HEK293 (cell line): ENCODE data around the gene DDX31.

Source experiments
- CTCF ChIA-PET: fragments of 350-600 bp; formaldehyde crosslinking; extraction: SDS; loops from one replicate; lab custom pipeline; 2021; ENCODE audit warnings: antibody characterized with exemption; lab: Yijun Ruan, JAX
- POLR2A ChIA-PET: fragments of 300-600 bp; formaldehyde crosslinking; extraction: SDS; loops from one replicate; lab custom pipeline; 2020; ENCODE audit warnings: antibody characterized with exemption, inconsistent platforms; lab: Yijun Ruan, JAX
- H3K27ac ChIP-seq: fragments of 200-500 bp; sonication (Bioruptor generic); 2 replicates; pipeline ENCODE4 v1.5.1; 2014; ENCODE audit warnings: low read depth, low read length, control low read depth, inconsistent platforms; ENCODE audit errors: extremely low read depth
- H3K36me3 ChIP-seq, 2 experiments: fragments of 200-500 bp in 1 of 2; sonication (Bioruptor generic) in 1 of 2; 1 replicate in 1 of 2; 2 replicates in 1 of 2; pipeline ENCODE4 v1.5.1; 2014 to 2017; ENCODE audit warnings: inconsistent platforms in 2 of 2, low read length in 2 of 2; ENCODE audit not compliant: control insufficient read depth in 2 of 2, insufficient read depth in 1 of 2
- H3K4me1 ChIP-seq: fragments of 200-500 bp; sonication (Bioruptor generic); 2 replicates; pipeline ENCODE4 v1.5.1; 2014; ENCODE audit warnings: mild to moderate bottlenecking, low read length, inconsistent platforms; ENCODE audit not compliant: control insufficient read depth, insufficient read depth
- H3K4me3 ChIP-seq: 2 replicates; pipeline ENCODE4 v1.5.1; 2011; ENCODE audit warnings: low read depth, mild to moderate bottlenecking, control low read depth, low read length, moderate library complexity
- H3K9me3 ChIP-seq: fragments of 200-500 bp; sonication (Bioruptor generic); 2 replicates; pipeline ENCODE4 v1.5.1; 2014; ENCODE audit warnings: low read depth, low read length, inconsistent platforms; ENCODE audit not compliant: control insufficient read depth, insufficient read depth
- ATF2 ChIP-seq: fragments of 450-650 bp; formaldehyde crosslinking; IDR thresholded peaks from 2 replicates; pipeline ENCODE4 v1.5.1; 2016; ENCODE audit warnings: missing biosample characterization, missing genetic modification characterization, low read depth
- KLF7 ChIP-seq: fragments of 450-650 bp; formaldehyde crosslinking; IDR thresholded peaks from 2 replicates; pipeline ENCODE4 v1.5.1; 2016; ENCODE audit warnings: missing biosample characterization, missing genetic modification characterization, borderline replicate concordance
- PRDM4 ChIP-seq: fragments of 450-650 bp; formaldehyde crosslinking; IDR thresholded peaks from 2 replicates; pipeline ENCODE4 v1.5.1; 2017; ENCODE audit warnings: missing biosample characterization, missing genetic modification characterization
- YY1 ChIP-seq: fragments of 450-650 bp; formaldehyde crosslinking; IDR thresholded peaks from 2 replicates; pipeline ENCODE4 v1.5.1; 2018; ENCODE audit warnings: missing biosample characterization, missing genetic modification characterization
- ZBTB1 ChIP-seq: fragments of 450-650 bp; formaldehyde crosslinking; IDR thresholded peaks from 2 replicates; pipeline ENCODE4 v1.5.1; 2016; ENCODE audit warnings: missing biosample characterization, missing genetic modification characterization
- ZBTB21 ChIP-seq: fragments of 450-650 bp; formaldehyde crosslinking; IDR thresholded peaks from 2 replicates; pipeline ENCODE4 v1.5.1; 2017; ENCODE audit warnings: missing biosample characterization, missing genetic modification characterization
- ZFP3 ChIP-seq: fragments of 450-650 bp; formaldehyde crosslinking; IDR thresholded peaks from 2 replicates; pipeline ENCODE4 v1.5.1; 2016; ENCODE audit warnings: low read depth, missing biosample characterization, missing genetic modification characterization
- ZFP37 ChIP-seq: fragments of 450-650 bp; formaldehyde crosslinking; IDR thresholded peaks from 2 replicates; pipeline ENCODE4 v1.5.1; 2016; ENCODE audit warnings: missing biosample characterization, missing genetic modification characterization
- ZIC2 ChIP-seq: fragments of 450-650 bp; formaldehyde crosslinking; IDR thresholded peaks from 2 replicates; pipeline ENCODE4 v1.5.1; 2016; ENCODE audit warnings: missing biosample characterization, missing genetic modification characterization
- ZNF121 ChIP-seq: fragments of 450-650 bp; formaldehyde crosslinking; IDR thresholded peaks from 2 replicates; pipeline ENCODE4 v1.5.1; 2016; ENCODE audit warnings: missing biosample characterization, missing genetic modification characterization
- ZNF132 ChIP-seq: fragments of 450-650 bp; formaldehyde crosslinking; IDR thresholded peaks from 2 replicates; pipeline ENCODE4 v1.5.1; 2017; ENCODE audit warnings: missing biosample characterization, missing genetic modification characterization, borderline replicate concordance
- ZNF2 ChIP-seq: fragments of 450-650 bp; formaldehyde crosslinking; IDR thresholded peaks from 2 replicates; pipeline ENCODE4 v1.5.1; 2016; ENCODE audit warnings: missing biosample characterization, missing genetic modification characterization
- ZNF266 ChIP-seq: fragments of 450-650 bp; formaldehyde crosslinking; IDR thresholded peaks from 2 replicates; pipeline ENCODE4 v1.5.1; 2016; ENCODE audit warnings: missing biosample characterization, missing genetic modification characterization, low read depth
- ZNF391 ChIP-seq: fragments of 450-650 bp; formaldehyde crosslinking; IDR thresholded peaks from 2 replicates; pipeline ENCODE4 v1.5.1; 2016; ENCODE audit warnings: low read depth, missing biosample characterization, missing genetic modification characterization, borderline replicate concordance
- ZNF473 ChIP-seq: fragments of 450-650 bp; formaldehyde crosslinking; IDR thresholded peaks from 2 replicates; pipeline ENCODE4 v1.5.1; 2017; ENCODE audit warnings: missing biosample characterization, missing genetic modification characterization
- ZNF488 ChIP-seq: fragments of 450-650 bp; formaldehyde crosslinking; IDR thresholded peaks from 2 replicates; pipeline ENCODE4 v1.5.1; 2016; ENCODE audit warnings: missing biosample characterization, missing genetic modification characterization
- ZNF501 ChIP-seq: fragments of 450-650 bp; formaldehyde crosslinking; IDR thresholded peaks from 2 replicates; pipeline ENCODE4 v1.5.1; 2016; ENCODE audit warnings: missing biosample characterization, missing genetic modification characterization
- ZNF677 ChIP-seq: fragments of 450-650 bp; IDR thresholded peaks from 2 replicates; pipeline ENCODE4 v1.5.0; 2018; ENCODE audit warnings: missing biosample characterization, mild to moderate bottlenecking, missing genetic modification characterization, moderate library complexity
- ZNF707 ChIP-seq: fragments of 450-650 bp; formaldehyde crosslinking; IDR thresholded peaks from 2 replicates; pipeline ENCODE4 v1.5.1; 2016; ENCODE audit warnings: missing biosample characterization, missing genetic modification characterization
- ZNF76 ChIP-seq: fragments of 450-650 bp; formaldehyde crosslinking; IDR thresholded peaks from 2 replicates; pipeline ENCODE4; 2016; ENCODE audit warnings: low read depth, missing biosample characterization, missing genetic modification characterization, borderline replicate concordance
- ZNF830 ChIP-seq: fragments of 450-650 bp; IDR thresholded peaks from 2 replicates; pipeline ENCODE4 v1.5.0; 2018; ENCODE audit warnings: missing biosample characterization, missing genetic modification characterization, low read depth, mild to moderate bottlenecking, moderate library complexity
- ZSCAN4 ChIP-seq: fragments of 450-650 bp; formaldehyde crosslinking; IDR thresholded peaks from 2 replicates; pipeline ENCODE4 v1.5.1; 2017; ENCODE audit warnings: missing biosample characterization, missing genetic modification characterization

The DDX31 gene

GRCh38 chr9:132630116-132630515 lies 39.7 kb downstream of the DDX31 start:
- Histone ChIP-seq H3K4me3 (no peak overlapping the region), H3K27ac (no peak overlapping the region), H3K4me1 (no peaks in the 10 kb centered on the region), H3K9me3 (no peaks in the 10 kb centered on the region), H3K36me3 (peaks cover 0 to 61% of the 10 kb centered on the region in 2 experiments; a peak in 1 of 3 replicates)
- no peak for TF ChIP-seq ZNF707
- TF ChIP-seq ZBTB1 (tag by site-specific recombination) = no peak
- no peak for TF ChIP-seq PRDM4 (tag by site-specific recombination)
- no peak for TF ChIP-seq ZFP37
- ChIA-PET CTCF (no interaction called here), POLR2A (no interaction called here)

- TF ChIP-seq ZNF2 (tag by site-specific recombination) = no peak
- no peak for TF ChIP-seq KLF7 (tag by site-specific recombination)
- no peak for TF ChIP-seq ZNF501 (tag by site-specific recombination)
- TF ChIP-seq YY1 (tag by site-specific recombination) = no peak
- TF ChIP-seq ZNF132 = no peak
- no peak for TF ChIP-seq ZFP3
- TF ChIP-seq ZNF677 (tag by site-specific recombination) = no peak
- TF ChIP-seq ZBTB21 (tag by site-specific recombination) = no peak
- TF ChIP-seq ZSCAN4 = no peak
- no peak for TF ChIP-seq ZNF473 (tag by site-specific recombination)
- no peak for TF ChIP-seq ATF2
- TF ChIP-seq ZNF830 (tag by site-specific recombination) = no peak
- TF ChIP-seq ZNF266 (tag by site-specific recombination) = no peak
- TF ChIP-seq ZNF121 (tag by site-specific recombination) = no peak
- no peak for TF ChIP-seq ZNF76 (tag by site-specific recombination)
- no peak for TF ChIP-seq ZNF391 (tag by site-specific recombination)
- TF ChIP-seq ZIC2 = no peak
- TF ChIP-seq ZNF488 (tag by site-specific recombination) = no peak
- Histone ChIP-seq H3K27ac (no peak overlapping the region), H3K4me1 (no peaks in the 10 kb centered on the region), H3K36me3 (peaks cover 3 to 66% of the 10 kb centered on the region in 2 experiments; a peak in 2 of 3 replicates), H3K4me3 (no peak overlapping the region), H3K9me3 (no peaks in the 10 kb centered on the region)
- POLR2A ChIA-PET = no interaction called here
- CTCF ChIA-PET = no interaction called here
These were observed 41.0 kb downstream of the DDX31 start for GRCh38 chr9:132628746-132629145.
